Astrocyte (in vitro differentiated cells and primary cell): ENCODE results near the gene COL23A1.

Source experiments
- CTCF ChIP-seq: IDR thresholded peaks from 2 replicates; pipeline ENCODE4 v1.5.1; 2011; ENCODE audit warnings: low read depth, mild to moderate bottlenecking, inconsistent platforms, low read length, moderate library complexity; ENCODE audit not compliant: insufficient read depth
- EZH2 ChIP-seq: IDR thresholded peaks from 2 replicates; pipeline ENCODE4 v1.6.1; 2012; ENCODE audit warnings: mild to moderate bottlenecking, low read length, inconsistent platforms; ENCODE audit not compliant: insufficient read depth

GRCh38 chr5:178595150-178595549 is 5.0 kb upstream of the COL23A1 start:
- no peak for TF ChIP-seq CTCF
- no peak for TF ChIP-seq EZH2
